AG09319 (cell line): ENCODE results near the gene STX3.

Experiments
- DNase-seq: peaks from one replicate; pipeline ENCODE4 v3.0.0-alpha.2; 2010; ENCODE audit warnings: low read depth; ENCODE audit errors: extremely low read depth
- TF ChIP-seq, protein P1 (sequence below): IDR thresholded peaks from 2 replicates; pipeline ENCODE4 v1.5.1; 2011; ENCODE audit warnings: low read depth, mild to moderate bottlenecking, inconsistent platforms, low read length, moderate library complexity

STX3 gene

DNA sequence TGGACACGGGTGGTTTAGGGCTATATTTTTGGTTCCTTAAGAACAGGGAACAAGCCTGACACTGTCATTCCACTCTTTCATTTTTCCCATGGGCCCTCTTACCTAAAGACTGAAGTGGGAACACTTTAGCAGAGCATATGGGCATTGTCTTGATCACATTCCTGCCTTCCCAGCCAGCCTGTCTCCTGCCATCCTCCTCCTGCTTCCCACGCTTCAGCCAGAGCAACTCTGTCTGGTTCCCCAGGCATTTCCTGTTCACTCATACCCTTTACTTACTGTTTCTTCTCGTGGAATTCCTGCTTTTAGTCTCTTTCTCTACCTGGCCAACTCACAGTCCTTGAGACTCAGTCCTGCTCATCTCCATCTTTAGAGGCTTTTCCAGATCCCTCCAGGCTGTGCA is 32.6 kb downstream of the STX3 start:
- TF ChIP-seq, protein P1, sequence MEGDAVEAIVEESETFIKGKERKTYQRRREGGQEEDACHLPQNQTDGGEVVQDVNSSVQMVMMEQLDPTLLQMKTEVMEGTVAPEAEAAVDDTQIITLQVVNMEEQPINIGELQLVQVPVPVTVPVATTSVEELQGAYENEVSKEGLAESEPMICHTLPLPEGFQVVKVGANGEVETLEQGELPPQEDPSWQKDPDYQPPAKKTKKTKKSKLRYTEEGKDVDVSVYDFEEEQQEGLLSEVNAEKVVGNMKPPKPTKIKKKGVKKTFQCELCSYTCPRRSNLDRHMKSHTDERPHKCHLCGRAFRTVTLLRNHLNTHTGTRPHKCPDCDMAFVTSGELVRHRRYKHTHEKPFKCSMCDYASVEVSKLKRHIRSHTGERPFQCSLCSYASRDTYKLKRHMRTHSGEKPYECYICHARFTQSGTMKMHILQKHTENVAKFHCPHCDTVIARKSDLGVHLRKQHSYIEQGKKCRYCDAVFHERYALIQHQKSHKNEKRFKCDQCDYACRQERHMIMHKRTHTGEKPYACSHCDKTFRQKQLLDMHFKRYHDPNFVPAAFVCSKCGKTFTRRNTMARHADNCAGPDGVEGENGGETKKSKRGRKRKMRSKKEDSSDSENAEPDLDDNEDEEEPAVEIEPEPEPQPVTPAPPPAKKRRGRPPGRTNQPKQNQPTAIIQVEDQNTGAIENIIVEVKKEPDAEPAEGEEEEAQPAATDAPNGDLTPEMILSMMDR, result no peak
- DNase-seq, result no peak

DNA sequence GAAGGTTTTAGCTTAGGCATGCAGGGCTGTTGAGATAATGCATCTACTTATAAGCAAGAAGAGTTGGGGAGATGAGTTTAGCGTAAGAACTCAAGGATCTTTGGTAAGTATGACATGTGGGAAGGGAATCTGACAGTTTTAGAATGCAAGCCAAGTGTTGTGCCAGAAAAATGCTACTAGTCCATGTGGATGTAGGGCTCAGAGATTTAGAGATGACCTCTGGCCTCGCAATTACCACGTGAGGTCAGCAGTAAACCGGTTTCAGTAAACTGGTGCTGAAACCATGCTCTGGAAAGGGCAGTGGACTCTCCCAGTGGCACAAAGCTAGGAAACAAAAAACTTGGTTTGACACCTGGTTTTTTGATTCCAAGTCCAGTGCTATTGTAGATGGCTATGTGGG is 36.5 kb downstream of the STX3 start:
- DNase-seq, result no peak
- TF ChIP-seq, protein P1, result no peak

DNA sequence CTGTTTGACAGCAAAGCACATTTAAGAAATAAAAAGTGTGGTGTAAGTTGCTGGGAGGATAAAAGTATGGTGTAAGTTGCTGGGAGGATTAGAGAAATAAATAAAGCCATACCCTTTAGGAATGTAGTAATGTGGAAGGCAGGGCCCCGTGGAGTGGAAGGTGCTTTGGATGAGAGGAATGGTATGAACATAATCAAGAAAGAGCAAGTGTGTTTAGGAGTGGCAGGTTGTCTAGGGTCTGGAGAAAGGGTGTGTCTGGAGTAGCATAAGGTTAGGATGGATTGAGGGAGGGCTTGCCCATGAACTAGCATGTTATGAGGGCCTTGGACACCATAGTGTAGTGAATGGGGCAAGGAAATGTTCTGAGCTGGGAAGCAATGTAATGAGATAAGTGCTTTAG is 37.3 kb downstream of the STX3 start:
- DNase-seq, result no peak
- TF ChIP-seq, protein P1, result no peak

DNA sequence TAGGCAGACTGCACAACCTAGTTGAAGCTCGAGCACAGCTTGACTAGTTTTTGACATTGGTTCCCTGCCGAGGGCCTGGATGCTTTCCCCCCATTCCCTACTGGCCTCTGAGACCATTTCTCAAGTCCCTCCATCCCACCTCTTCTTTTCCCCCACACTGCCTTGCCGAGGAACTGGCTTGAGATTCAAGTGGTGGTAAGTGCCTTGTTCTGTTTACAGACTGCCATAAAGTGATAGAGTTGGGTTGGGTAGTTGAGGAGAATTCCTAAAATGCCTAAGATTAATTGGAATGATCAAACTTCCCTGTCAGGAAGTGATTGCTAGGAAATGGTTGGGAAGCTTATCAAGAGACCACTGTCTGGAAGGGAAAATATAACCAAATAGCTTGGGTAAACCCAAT is 39.2 kb downstream of the STX3 start:
- DNase-seq, result no peak
- TF ChIP-seq, protein P1, result no peak

DNA sequence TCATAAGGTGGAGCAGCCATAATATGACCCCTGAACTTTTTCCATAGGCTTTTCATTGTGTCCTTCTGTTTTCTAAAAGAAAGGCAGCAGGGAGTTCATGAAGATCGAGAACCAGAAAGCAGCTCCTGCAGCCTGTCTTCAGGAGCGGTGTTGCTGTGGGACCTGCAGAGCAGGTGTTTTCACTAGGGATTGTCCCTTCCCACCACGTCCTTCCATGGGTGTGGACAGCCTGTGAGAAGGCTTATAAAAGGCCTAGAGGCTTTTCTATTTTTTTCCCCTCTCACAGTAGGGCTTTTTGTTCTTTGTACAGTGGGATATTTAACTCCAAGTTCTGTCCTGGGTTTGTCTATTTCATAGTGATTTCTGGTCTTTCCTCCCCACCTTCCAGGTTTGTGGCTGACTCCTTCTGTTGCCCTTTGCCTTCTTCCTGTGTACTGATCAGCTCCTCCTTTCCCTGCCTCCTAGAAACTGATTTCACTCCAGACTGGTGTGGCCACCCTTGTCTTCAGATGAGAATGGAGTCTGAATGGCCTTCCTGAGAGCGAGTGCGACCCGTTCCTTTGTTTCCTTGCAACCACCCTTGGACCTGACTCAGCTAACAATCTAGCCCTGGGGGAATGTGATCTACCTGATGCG is 45.3 kb downstream of the STX3 start:
- no peak for DNase-seq
- TF ChIP-seq, protein P1, result no peak

DNA sequence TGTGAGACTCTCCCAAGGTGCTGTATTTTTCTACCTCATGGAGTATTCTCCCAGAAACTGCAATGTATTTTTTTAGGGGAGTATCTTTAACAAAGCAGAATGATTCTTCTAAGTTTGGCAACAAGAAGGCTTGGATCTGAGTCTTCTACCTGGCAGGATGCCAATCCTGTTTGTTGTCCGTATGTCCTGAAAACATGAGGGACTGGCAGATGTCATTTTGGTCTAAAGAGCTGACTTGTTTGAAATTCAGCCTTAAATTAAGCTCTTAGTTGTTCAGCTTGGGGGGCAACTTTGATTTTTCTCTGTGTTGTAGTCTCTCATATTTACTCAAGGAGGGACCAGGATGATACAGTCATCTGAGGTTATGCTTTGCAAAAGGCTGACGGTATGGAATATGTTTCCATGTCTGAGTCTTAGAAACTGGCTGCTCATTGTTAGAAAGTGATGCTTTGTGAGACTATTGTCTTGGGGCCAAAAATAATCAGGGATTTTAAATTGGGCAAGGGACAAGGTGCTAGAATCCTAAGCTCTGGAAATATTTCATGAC is 46.1 kb downstream of the STX3 start:
- DNase-seq, result no peak
- TF ChIP-seq, protein P1, result no peak

DNA sequence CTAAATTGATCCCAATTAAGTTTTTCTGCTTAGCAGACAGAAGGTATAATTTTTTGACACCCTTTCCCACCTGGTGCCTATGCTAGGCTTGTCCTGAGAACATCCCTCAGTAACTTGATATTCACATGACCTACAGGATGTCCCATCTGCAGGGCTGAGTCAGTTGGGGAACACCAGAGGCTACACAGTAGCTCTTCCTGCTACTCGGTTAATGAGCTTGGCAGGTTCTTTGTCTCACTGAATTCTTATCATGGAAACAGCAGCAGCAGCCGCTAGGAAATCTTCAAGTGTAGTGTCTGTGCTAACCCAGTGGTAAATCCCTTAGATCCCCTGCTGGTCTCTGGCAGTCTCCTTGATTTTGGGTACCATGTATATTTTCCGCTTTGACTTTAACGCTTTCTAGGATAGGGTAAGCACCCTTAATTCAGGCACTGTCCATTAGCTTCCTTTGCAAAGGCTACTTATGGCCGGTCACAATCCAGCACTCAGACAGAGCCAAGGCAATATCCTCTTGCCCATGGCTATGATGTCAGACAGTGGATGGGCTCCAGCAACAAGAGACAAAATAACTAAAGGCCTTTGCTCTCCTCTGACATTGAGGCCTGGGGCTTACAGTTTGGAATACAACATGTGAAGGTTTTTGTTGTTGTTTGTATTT is 46.9 kb downstream of the STX3 start:
- DNase-seq, result no peak
- TF ChIP-seq, protein P1, result no peak
